ENCODE results near the gene PRKG1. TPM values are rescaled to one million over a fixed set of nuclear protein-coding genes. Genes with fewer than 3 reads are reported as not detected.

PRKG1 gene
- total RNA-seq, 4 donors from 2014 or later = 1.2 to 6.5 (median 2.7) TPM

GRCh38 chr10:52011118-52011517, 936.8 kb downstream of the PRKG1 start:
- Histone ChIP-seq H3K4me3 (no peak overlapping the region), H3K27me3 (no peaks in the 10 kb centered on the region), H3K27ac (no peak overlapping the region), H3K4me1 (no peaks in the 10 kb centered on the region), H3K9me3 (no peaks in the 10 kb centered on the region), H3K36me3 (no peaks in the 10 kb centered on the region)
- DNase-seq (ENCODE audit: low spot score in 2 of 2) = no peak
- TF ChIP-seq CTCF (IDR thresholded peaks at IDR 0.05) = no peak
- no peak for TF ChIP-seq EP300 (IDR thresholded peaks at IDR 0.05)
- no peak for TF ChIP-seq POLR2AphosphoS5 (IDR thresholded peaks at IDR 0.05)
- TF ChIP-seq POLR2A (IDR thresholded peaks at IDR 0.05) = no peak
- 86% methylated on average over 1 of the region's 1 CpG for WGBS

DNA sequence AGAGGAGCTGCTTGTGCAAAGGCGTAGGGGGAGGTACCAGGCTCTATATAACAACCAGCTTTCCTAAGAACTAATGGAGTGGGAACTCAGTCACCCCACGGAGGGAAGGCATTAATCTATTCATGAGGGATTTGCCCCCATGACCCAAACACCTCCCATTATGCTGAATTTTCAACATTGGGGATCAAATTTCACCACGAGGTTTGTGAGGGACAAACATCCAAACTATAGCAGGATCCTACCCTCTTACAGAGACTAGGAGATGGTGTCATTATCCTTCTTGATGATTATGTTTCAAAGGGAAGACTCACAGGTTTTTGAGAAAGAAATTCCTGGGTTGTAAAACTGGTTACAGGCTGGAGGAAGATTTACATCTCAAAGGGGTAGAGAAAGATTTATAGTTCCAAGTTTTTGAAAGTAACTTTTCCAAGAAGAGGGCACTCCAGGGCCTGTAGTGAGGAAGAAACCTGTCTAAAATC, 944.8 kb downstream of the PRKG1 start:
- 42% methylated on average over 3 of the region's 3 CpGs for WGBS
- Histone ChIP-seq H3K9me3 (no peaks in the 10 kb centered on the region), H3K36me3 (no peaks in the 10 kb centered on the region), H3K27me3 (no peaks in the 10 kb centered on the region), H3K4me1 (no peaks in the 10 kb centered on the region), H3K4me3 (no peak overlapping the region), H3K27ac (no peak overlapping the region)
- DNase-seq (ENCODE audit: low spot score in 2 of 2) = no peak
- TF ChIP-seq POLR2A (IDR thresholded peaks at IDR 0.05) (no peak), CTCF (IDR thresholded peaks at IDR 0.05) (no peak), EP300 (IDR thresholded peaks at IDR 0.05) (no peak), POLR2AphosphoS5 (IDR thresholded peaks at IDR 0.05) (no peak)

GRCh38 chr10:52019656-52020055, 945.4 kb downstream of the PRKG1 start:
- TF ChIP-seq EP300 (IDR thresholded peaks at IDR 0.05) (no peak), CTCF (IDR thresholded peaks at IDR 0.05) (no peak), POLR2A (IDR thresholded peaks at IDR 0.05) (no peak), POLR2AphosphoS5 (IDR thresholded peaks at IDR 0.05) (no peak)
- no peaks in the 10 kb centered on the region for H3K4me1 ChIP-seq
- no peak overlapping the region for H3K27ac ChIP-seq
- no peak for DNase-seq (ENCODE audit: low spot score in 2 of 2)
- no peak overlapping the region for H3K4me3 ChIP-seq
- H3K9me3 ChIP-seq = no peaks in the 10 kb centered on the region
- H3K27me3 ChIP-seq = no peaks in the 10 kb centered on the region
- H3K36me3 ChIP-seq = no peaks in the 10 kb centered on the region

- DNase-seq (ENCODE audit: low spot score in 2 of 2) = no peak
- 60% methylated on average over 2 of the region's 2 CpGs for WGBS
- H3K4me3 ChIP-seq = no peak overlapping the region
- no peak for TF ChIP-seq POLR2A (IDR thresholded peaks at IDR 0.05)
- TF ChIP-seq EP300 (IDR thresholded peaks at IDR 0.05) = no peak
- no peak for TF ChIP-seq CTCF (IDR thresholded peaks at IDR 0.05)
- no peak for TF ChIP-seq POLR2AphosphoS5 (IDR thresholded peaks at IDR 0.05)
- H3K27me3 ChIP-seq = no peaks in the 10 kb centered on the region
- no peak overlapping the region for H3K27ac ChIP-seq
- no peaks in the 10 kb centered on the region for H3K4me1 ChIP-seq
- H3K36me3 ChIP-seq = no peaks in the 10 kb centered on the region
- H3K9me3 ChIP-seq = no peaks in the 10 kb centered on the region
These were observed 945.9 kb downstream of the PRKG1 start for GRCh38 chr10:52020173-52020572.

- TF ChIP-seq POLR2AphosphoS5 (IDR thresholded peaks at IDR 0.05) = no peak
- TF ChIP-seq POLR2A (IDR thresholded peaks at IDR 0.05) = no peak
- Histone ChIP-seq H3K4me1 (no peaks in the 10 kb centered on the region), H3K27ac (no peak overlapping the region), H3K27me3 (no peaks in the 10 kb centered on the region), H3K4me3 (no peak overlapping the region), H3K9me3 (no peaks in the 10 kb centered on the region), H3K36me3 (no peaks in the 10 kb centered on the region)
- 81% methylated on average over 2 of the region's 2 CpGs for WGBS
- no peak for DNase-seq (ENCODE audit: low spot score in 2 of 2)
These were observed 946.4 kb downstream of the PRKG1 start for GRCh38 chr10:52020702-52021101.
